ENCODE results near the gene CLDN6. TPM values are rescaled to one million over a fixed set of nuclear protein-coding genes. Genes with fewer than 3 reads are reported as not detected.
"Not testable (repeated sequence)": the region's sequence is repeated elsewhere in the genome, so short reads cannot be mapped to it uniquely, and the experiment has no call there.

The CLDN6 gene, protein sequence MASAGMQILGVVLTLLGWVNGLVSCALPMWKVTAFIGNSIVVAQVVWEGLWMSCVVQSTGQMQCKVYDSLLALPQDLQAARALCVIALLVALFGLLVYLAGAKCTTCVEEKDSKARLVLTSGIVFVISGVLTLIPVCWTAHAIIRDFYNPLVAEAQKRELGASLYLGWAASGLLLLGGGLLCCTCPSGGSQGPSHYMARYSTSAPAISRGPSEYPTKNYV
- not detected in 2 replicates for total RNA-seq (2014; rRNA removed; shearing (Covaris generic); ENCODE audit: low replicate concordance)

- in situ Hi-C loops (cut with HindIII; ENCODE audit: low pct_unique_long_range_greater_than_20kb, low sequenced_read_pairs) = no loop called here
- no peak for DNase-seq (ENCODE audit: low read depth)
These were observed at the start of gene CLDN6 for GRCh38 chr16:3017794-3018506. TSS of gene CLDN6 (minus strand) at chr16:3018183. CDS start at chr16:3016021, 2,162 bp downstream.

DNA sequence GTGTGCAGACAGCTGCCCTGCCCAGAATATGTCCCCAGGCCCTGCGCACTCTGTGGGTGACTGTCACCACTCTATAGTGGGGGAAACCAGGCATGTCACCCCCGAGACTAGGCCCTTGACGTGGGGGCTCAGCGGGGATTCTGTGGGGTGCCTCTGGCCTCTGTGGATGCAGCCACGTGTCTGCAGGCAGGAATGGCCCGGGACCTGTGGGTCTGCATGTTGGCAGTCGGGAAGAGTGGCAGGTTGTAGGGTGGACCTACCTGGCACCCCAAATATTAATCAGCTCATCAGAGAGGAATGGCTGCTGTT lies 48.4 kb upstream of the CLDN6 start:
- in situ Hi-C loops (cut with HindIII; ENCODE audit: low pct_unique_long_range_greater_than_20kb, low sequenced_read_pairs) = no loop called here
- DNase-seq (ENCODE audit: low read depth) = no peak

GRCh38 chr16:3065742-3066439 lies 47.9 kb upstream of the CLDN6 start:
- in situ Hi-C loops (cut with HindIII; ENCODE audit: low pct_unique_long_range_greater_than_20kb, low sequenced_read_pairs) = no loop called here

DNA sequence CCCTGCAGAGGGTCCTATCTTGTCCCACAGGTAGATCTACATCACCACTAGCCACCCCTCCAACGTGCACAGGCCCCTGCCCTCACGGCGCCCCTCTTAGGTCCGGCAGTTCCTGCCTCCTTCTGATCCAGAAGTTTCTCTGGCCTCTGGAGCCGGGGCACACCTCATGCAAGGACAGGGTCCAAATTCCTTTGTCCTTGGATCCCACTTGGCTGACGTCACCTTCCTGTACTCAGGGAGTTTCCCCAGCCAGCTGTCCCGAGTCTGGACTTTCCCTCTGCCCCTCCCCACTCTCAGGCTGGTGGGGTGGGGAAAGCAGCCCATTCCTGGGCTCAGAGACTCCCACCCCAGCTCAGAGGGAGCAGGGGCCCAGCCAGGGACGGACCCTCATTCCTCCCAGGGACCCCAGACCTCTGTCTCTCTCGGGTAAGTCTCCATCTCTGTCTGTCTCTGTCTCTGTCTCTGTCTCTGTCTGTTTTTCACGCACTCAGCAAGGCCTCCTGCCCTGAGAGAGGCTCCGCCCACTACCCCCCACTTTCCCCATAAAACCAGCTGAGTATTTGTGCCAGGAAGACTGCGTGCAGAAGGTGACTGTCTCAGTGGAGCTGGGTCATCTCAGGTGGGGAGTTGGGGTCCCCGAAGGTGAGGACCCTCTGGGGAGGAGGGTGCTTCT lies 47.2 kb upstream of the CLDN6 start, which contains the start of gene IL32:
Gene IL32 (plus strand): TSS at position 572 of the 673 bp plus-strand sequence. CDS start 172 bp downstream, outside the sequence.
- peak; percentile 77 for DNase-seq (ENCODE audit: low read depth)
- in situ Hi-C loops (cut with HindIII; ENCODE audit: low pct_unique_long_range_greater_than_20kb, low sequenced_read_pairs) = no loop called here

More at GRCh38 chr16:3065742-3066439, 47.9 kb upstream of the CLDN6 start:
- no peak for DNase-seq (ENCODE audit: low read depth)

DNA sequence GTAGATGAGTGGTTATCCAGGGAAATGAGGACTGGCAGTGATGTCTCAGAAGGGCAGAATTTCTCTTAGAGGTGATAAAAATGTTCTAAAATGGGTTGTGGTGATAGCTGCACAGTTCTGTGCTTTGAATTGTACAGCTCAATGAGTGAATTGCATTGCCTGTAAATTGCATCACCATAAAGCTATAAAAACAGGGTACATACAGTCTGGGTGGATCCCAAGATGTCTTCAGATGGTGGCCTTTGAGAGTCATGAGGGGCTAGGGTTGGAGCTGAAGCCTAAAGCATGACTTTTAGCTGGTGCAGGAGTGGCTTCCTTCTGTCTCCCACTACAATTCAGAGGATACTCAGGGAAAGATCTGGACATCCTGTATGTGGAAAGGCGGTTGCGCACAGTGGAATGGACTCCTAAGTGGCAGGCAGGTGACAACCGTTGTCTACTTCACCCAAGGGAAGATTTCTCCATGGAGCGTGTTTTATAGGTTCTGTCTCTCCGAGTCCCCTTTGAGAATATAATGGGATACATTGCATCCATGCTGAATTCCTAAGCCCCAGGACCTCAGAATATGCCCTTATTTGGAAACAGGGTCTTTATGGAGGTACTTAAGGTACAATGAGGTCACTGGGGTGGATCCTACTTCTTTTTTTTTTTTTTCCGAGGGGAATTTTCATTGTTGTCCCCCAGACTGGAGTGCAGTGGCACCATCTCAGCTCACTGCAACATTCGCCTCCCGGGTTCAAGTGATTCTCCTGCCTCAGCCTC lies 45.8 kb upstream of the CLDN6 start:
- no peak for DNase-seq (ENCODE audit: low read depth)
- in situ Hi-C loops (cut with HindIII; ENCODE audit: low pct_unique_long_range_greater_than_20kb, low sequenced_read_pairs) = no loop called here

- DNase-seq (ENCODE audit: low read depth) = no peak
- in situ Hi-C loops (cut with HindIII; ENCODE audit: low pct_unique_long_range_greater_than_20kb, low sequenced_read_pairs) = no loop called here
These were observed 44.6 kb upstream of the CLDN6 start for GRCh38 chr16:3062553-3062952.

DNA sequence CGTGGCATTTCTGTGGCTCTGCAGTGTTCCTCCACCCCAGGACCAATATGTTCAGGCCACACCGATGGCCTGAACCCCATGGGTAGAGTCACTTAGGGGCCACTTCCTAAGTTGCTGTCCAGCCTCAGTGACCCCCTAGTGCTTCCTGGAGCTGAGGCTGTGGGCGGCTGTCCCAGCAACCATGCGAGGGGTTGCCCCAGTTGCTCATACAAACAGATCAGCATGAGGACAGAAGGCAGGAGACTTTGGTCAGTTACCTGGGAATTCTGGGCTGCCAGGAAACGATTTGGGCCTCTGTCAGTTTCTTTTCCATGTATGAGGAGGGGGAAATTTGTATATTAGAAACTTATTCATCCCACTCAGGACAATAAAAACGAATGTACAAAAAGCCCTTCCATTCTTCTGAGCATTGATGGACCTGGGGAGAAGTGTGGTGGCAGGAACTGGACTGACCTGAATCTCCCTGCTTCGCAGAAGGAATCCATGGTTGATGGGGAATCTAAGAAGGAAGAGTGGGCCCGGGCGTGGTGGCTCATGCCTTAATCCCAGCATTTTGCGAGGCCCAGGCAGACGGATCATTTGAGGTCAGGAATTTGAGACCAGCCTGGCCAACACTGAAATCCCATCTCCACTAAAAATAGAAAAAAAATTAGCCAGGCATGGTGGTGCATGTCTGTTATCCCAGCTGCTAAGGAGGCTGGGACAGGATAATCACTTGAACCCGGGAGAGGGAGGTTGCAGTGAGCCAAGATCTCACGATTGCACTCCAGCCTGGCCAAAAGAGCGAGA lies 42.5 kb upstream of the CLDN6 start:
- in situ Hi-C loops (cut with HindIII; ENCODE audit: low pct_unique_long_range_greater_than_20kb, low sequenced_read_pairs) = no loop called here
- no peak for DNase-seq (ENCODE audit: low read depth)

DNA sequence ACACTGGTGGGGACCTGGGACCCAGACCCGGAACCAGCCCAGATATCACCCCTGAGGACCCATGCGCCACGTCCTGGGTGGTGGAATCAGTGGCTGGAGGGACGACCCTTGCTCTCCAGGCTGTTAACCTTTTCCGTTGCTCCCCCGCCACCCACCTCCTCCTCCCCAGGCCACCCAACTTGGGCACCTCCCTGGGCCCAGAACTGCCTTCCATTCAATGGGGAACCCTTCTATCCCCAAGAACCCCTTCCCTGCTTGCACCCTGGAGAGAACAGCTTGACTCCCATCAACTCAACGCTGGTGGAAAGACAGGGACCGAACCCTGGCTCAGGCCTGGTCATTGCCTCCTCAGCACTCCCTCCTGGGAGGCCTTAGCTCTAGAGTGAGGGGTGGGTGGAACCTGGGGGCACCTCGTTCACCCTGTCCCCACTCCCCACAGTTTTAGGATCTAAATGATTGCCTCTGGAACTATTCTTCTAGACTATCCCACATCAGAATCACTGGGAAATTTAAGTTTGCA lies 41.8 kb upstream of the CLDN6 start:
- in situ Hi-C loops (cut with HindIII; ENCODE audit: low pct_unique_long_range_greater_than_20kb, low sequenced_read_pairs) = no loop called here

DNA sequence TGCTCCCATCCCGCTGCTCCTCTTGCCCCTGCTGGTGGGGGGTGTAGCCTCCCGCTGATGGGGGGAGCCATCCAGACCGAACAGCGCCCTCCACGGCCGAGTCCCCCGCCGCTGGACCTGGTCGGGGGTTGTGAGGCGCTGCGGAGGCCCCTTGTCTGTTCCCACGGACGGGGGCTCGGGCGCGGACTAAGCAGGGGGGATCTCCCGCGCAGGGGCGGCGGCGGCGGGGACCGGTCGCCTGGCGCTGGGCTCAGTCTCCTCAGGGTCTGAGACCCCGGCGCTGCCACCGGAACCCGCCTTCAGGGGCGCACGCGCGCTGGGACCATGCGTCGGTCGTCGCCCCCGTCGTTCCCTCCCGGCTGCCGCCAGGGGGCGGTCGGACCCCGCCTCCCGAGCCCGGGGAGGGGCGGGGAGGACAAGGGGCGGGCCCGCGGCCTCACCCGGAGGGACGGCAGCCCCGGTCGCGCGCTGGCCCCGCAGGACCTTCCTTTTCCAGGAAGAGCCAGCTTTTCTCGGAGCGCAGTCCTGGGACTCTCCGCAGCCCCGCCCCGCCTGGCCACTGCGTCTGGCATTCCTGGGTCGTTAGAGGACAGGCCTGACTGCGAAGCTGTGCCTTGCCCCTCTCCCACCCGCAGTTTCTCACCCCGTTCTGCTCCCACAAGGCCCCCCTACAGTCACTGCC lies 41.2 kb upstream of the CLDN6 start:
- in situ Hi-C loops (cut with HindIII; ENCODE audit: low pct_unique_long_range_greater_than_20kb, low sequenced_read_pairs) = no loop called here
- peak; percentile 95 for DNase-seq (ENCODE audit: low read depth)

More for the DNA sequence above, 41.8 kb upstream of the CLDN6 start:
- no peak for DNase-seq (ENCODE audit: low read depth)

GRCh38 chr16:3058139-3059030 lies 40.4 kb upstream of the CLDN6 start:
- in situ Hi-C loops (cut with HindIII; ENCODE audit: low pct_unique_long_range_greater_than_20kb, low sequenced_read_pairs) = no loop called here
- no peak for DNase-seq (ENCODE audit: low read depth)

GRCh38 chr16:3057181-3058138 lies 39.5 kb upstream of the CLDN6 start:
- in situ Hi-C loops (cut with HindIII; ENCODE audit: low pct_unique_long_range_greater_than_20kb, low sequenced_read_pairs) = no loop called here
- DNase-seq (ENCODE audit: low read depth) = no peak

DNA sequence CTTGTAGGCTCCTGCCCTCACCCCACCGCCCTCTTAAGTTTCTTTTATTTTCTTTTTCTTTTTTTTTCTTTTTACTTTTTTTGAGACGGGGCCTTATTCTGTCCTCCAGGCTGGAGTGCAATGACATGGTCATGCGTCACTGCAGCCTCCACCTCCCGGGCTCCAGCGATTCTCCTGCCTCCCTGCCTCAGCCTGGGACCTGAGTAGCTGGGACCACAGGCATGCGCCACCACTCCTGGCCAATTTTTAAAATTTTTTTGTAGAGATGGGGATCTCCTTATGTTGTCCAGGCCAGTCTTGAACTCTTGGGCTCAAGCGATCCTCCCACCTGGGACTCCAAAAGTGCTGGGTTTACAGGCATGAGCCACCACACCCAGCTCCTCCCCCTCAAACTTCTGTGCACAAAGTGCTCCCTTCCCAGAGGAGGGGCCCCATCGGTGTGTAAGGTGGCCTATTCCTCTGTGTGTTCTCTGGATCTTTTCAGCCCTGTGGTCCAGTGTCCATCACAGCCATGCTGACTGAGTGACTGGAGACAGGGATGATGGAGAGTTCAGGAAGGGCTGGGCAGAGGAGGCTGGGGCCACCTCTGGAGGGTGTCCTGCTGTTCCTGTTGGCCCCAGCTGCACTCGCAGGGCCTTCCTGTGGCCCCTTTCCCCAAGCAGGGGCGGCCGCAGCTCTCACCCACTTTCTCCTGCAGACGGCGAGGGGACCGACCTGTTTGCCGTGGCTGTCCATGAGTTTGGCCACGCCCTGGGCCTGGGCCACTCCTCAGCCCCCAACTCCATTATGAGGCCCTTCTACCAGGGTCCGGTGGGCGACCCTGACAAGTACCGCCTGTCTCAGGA lies 38.6 kb upstream of the CLDN6 start:
- in situ Hi-C loops (cut with HindIII; ENCODE audit: low pct_unique_long_range_greater_than_20kb, low sequenced_read_pairs) = no loop called here
- DNase-seq (ENCODE audit: low read depth) = no peak

DNA sequence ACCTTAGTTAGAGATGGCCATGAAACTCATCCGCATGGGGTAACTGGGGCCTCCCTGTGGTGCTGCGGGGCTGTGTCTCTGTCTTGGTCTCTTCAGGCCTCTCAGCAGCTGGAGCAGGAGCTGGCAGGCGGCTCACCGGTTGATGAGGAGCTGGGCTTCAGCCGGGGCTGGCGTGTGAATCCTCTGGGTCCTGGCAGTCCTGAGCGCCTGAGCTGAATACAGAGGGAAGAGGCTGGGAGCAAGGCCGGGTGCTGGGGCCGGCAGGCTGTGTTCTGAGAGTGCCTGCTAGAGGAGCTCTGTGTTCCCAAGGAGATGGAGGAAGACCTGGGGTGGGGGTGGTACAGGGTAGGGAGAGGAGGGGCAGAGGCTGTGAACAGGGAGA lies 37.7 kb upstream of the CLDN6 start:
- in situ Hi-C loops (cut with HindIII; ENCODE audit: low pct_unique_long_range_greater_than_20kb, low sequenced_read_pairs); DNase-seq (ENCODE audit: low read depth): not testable (repeated sequence)
